GM19452 (cell line): ENCODE data around the gene TMEM244.
"Not testable (repeated sequence)": the region's sequence is repeated elsewhere in the genome, so short reads cannot be mapped to it uniquely, and the experiment has no call there.

Experiments
- ATAC-seq: cut with Tn5 transposase; IDR thresholded peaks from one replicate; pipeline ENCODE4 v1.9.1; 2021; ENCODE audit not compliant: unreplicated experiment

TMEM244 gene

GRCh38 chr6:129867403-129867802 lies 6.3 kb upstream of the TMEM244 start:
- ATAC-seq: no peak

- no peak for ATAC-seq
Observed at GRCh38 chr6:129866688-129867087, 5.6 kb upstream of the TMEM244 start.

DNA sequence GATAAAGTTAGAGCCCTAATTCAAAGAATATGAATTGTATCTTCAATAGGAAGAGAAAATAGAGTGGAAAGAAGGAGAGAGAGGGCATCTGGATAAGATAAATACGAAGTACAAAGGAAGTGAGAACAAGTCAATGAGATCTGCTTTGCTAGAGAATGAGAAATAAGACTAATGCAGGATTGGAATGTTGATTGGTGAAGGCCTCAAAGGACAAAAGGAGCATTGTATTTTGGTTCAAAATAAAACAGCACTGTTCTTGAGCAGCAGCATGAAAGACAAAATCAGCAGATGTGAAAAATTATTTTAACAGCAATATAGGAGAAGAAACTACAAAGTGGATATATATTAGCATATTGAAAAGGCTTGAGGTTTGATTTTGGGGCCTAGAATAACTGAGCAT lies 5.1 kb upstream of the TMEM244 start:
- ATAC-seq: no peak

DNA sequence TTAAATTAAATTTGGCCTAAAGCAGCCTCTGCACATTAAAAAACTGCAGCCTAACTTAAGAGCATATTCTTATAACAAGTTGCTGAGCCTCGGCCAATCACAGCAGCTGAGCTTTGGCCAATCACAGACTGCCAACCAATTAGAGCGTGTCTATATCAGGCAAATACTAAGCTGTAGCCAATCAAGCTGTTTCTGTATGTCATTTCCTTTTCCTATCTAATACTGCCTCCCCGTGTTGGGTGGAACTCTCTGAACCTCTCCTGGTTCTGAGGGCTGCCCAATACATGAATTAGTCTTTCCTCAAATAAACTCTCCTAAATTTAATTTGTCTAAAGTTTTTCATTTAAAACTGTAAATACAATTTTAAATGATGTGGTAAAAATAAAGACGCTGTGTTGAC lies 3.9 kb upstream of the TMEM244 start:
- no peak for ATAC-seq

GRCh38 chr6:129863664-129864063 lies 2.5 kb upstream of the TMEM244 start:
- no peak for ATAC-seq

DNA sequence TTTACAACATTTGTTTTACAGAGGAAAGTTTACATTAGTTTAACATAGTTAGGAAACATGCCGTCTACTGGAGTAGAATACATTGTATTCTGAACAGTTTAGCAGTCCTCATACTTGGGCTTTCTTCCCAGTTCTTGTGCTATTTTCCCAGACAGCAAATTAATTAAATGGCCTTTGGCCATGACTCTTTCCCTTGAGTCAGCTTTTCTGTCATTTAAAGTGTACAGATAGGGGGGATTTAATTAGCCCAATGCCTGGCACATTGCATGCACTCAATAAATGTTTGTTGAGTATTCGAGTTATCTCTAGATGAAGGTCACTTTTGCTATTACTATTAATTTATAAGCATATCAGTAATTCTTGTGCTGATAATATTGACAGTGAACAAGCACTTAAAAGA lies 1.6 kb downstream of the TMEM244 start:
- ATAC-seq: no peak

- ATAC-seq: no peak
Observed at GRCh38 chr6:129857838-129858237, 3.3 kb downstream of the TMEM244 start.

GRCh38 chr6:129853996-129854711 lies 7.0 kb downstream of the TMEM244 start:
- no peak for ATAC-seq

DNA sequence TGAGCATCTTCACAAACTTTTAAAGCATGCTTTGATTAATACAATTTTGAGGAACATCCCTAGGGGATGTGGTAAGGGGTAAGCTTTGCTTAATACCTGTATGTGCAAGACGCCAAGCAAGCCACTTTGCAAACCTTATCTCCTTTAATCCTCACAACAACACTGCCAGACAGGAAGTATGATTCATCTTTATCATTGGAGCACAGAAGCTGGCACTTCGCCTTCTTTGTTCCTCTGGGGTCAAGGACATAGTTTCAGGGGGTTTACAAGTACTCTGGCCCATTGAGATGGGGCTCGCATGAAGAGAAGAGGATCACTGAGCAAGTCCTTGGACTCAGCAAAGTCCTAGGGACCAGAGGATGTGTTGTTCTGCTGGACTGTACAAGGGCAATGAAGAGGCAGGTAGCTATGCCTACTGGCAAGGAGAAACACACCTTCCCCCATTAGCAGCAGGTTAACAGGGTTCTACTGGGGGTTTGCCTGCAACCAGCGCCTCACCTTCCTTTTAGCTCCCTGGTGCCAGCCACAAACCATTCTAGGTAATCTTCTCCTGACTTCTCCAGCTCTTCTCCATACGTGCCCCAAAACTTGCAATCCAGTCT lies 8.8 kb downstream of the TMEM244 start:
- ATAC-seq: no peak

DNA sequence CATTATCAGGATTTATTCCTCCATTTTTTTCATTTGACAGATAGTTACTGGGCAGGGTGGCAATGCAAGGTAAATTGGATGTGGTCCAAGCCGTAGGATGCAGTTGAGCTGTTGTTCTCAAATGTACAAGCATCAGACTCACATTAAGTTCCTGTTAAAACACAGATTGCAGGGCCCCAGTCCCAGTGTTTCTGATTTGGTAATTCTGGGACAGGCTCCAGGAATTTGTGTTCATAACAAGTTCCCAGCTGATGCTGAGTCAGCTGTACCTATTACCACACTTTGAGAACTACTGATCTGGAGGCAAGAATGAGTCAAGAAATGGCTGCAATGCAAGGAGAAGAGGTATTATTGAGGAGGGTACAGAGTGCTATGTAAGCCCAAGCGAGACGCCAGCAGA lies 11.7 kb downstream of the TMEM244 start:
- ATAC-seq: no peak

DNA sequence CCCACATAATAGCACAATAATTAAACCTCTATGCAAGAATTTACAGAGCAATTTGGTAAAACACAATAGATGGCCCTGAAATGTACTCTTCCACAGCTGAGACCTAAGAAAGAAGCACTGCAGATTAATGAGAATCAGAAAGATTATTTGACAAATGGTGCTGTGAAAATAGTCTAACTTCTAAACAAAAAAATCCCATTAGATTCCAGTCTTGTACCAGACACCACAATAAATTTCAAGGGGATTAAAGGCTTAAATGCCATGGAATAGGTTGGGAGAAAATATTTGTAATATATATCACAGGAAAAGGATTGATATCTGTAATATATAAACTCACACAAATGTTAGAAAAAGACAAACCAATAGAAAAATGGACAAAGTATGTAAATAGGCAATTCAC lies 14.4 kb downstream of the TMEM244 start:
- no peak for ATAC-seq

DNA sequence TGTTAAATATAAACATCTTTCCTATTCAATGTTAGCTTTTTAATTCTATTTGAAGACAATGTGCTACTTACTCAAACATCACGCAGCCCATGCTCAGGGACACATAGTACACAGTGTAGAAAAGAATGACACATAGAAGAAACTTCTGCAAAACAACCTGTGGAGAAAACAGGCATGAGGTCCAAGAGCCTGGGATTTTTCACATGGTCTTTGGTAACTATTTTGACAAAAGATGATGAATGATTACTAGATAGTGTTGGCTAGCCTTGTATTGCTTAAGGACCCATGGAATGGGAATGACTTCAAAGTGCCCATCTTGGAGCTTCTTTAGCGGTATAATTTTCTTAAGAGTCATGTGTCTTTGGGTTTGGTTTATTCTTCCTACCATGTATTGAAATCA lies 15.4 kb downstream of the TMEM244 start:
- no peak for ATAC-seq

DNA sequence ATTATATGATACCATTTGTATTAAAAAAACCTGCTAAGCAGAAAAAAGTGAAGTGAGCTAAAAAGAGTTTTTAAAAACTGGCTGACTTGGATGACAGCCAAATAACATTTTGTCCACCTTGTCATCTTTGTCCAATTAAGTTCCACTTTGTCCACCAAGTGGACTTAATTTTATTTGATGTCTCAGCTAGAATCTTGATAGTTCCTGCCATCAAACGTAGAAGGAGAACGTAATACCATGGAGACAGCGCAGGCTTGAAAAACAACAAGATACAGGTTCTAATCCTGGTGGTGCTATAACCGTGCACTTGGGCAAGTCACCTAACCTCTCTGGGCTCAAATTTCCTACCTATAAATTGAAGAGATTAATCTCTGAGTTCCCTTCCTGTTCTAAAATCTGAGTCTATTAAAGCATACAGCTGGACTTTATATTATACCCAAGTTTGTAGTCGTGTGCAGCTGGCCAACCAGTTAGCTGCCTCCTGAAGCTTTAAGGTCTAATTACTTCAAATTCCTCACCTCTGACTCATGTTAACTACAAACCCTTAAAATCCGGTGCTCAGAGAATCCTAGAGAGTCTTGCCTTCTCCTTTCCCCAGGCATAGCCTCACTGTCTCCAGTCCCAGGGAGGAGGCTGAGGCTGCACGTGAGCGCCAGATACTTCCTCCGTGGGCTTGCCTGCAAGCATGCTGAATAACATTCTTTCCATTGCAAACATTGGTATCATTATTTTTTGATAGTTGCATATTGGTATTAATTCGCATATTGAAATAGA lies 16.8 kb downstream of the TMEM244 start:
- ATAC-seq: no peak

- no peak for ATAC-seq
Observed at GRCh38 chr6:129843573-129843972, 17.5 kb downstream of the TMEM244 start.

GRCh38 chr6:129842881-129843409 lies 18.2 kb downstream of the TMEM244 start:
- no peak for ATAC-seq

DNA sequence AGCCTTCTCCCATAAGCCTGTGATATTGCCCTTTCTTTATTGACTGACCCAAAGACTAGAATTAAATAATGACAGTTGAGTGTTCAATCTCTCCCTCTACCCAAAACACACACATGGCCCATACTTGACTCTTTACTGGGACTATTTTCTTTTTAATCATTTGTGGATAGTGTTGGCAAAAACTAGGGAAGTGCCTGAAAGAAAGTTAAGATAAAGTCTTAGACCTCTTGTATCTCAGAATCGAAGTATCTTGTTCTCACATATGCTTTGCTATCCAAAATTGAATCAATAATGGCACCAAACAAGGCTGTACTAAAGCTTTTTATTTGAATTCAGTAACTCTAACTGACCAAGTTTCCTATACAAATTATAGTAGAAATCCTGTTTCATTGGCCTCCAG lies 19.0 kb downstream of the TMEM244 start:
- no peak for ATAC-seq

DNA sequence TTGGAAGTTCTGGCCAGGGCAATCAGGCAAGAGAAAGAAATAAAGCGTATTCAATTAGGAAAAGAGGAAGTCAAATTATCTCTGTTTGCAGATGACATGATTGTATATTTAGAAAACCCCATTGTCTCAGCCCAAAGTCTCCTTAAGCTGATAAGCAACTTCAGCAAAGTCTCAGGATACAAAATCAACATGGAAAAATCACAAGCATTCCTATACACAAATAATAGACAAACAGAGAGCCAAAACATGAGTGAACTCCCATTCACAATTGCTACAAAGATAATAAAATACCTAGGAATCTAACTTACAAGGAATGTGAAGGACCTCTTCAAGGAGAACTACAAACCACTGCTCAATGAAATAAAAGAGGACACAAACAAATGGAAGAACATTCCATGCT lies 21.6 kb downstream of the TMEM244 start:
- ATAC-seq: not testable (repeated sequence)

- no peak for ATAC-seq
Observed at GRCh38 chr6:129835691-129836090, 25.4 kb downstream of the TMEM244 start.

DNA sequence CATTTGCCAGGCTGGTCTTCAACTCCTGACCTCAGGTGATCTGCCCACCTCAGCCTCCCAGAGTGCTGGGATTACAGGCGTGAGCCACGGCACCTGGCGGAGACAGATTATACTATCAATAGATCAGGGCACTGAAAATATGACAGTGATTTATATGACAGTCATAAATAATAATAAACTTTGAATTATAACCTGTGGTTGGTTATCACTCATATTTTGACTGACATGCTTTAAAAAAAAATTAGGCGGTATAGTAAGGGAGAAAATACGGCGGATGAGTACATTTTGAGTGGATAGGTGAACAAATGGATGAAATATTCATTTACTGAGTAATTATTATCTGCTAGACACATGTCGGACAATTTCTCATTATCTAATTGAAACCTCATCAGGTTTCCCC lies 28.8 kb downstream of the TMEM244 start:
- ATAC-seq: no peak

GRCh38 chr6:129828229-129828628 lies 32.9 kb downstream of the TMEM244 start:
- ATAC-seq: no peak

DNA sequence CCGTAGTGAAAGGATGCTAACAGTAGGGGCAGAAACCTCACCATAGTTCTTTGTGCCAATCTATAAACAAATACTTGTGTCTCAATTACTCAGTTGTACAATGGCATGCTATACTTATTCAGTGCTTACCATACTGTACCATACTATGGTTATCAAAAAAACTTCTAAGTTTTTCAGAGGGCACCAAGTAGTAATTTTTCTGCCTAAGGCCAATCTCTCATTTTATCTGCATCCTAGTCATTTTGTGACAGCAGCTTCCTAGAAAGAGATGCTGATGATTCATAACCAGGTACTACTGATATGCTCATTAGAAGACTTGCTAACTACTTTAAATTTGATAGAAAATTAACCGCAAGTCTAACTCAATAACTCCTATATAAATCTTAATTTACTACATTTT lies 42.9 kb downstream of the TMEM244 start:
- no peak for ATAC-seq

GRCh38 chr6:129817821-129818220 lies 43.3 kb downstream of the TMEM244 start:
- no peak for ATAC-seq
